ENCODE results near the gene RAD54L.

DNA sequence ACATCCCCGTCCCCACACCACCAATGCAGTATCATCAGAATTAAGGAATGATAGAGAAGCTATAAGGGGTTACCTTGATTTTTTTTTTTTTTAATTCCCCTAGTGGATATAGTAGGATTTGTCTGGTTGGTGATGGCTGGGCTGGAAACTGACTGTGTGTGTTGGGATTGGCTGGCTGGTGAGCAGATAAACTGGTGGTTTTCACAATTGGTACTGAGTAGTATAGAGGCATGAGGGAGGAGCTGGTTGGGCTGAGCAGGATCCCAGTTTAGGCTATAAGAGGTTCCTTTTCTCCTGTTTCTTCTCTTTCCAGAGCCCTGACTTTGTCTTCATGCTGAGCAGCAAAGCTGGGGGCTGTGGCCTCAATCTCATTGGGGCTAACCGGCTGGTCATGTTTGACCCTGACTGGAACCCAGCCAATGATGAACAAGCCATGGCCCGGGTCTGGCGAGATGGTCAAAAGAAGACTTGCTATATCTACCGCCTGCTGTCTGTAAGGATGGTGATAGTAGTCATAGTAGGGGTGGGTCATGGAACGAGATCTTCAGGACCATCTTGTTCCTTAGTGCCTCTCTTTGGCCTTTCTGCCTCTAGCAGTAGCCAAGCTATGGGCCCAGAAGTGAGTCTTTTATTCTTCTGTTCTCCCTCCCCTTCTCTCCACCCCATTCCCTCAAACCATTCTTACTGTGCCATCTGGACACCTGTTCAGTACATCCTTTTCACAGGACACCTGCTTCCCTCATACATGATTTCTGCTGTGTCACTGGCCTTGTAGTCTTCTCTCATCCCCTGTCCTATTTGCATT is 26.9 kb downstream of the RAD54L start:
- TF ChIP-seq CTCF (IDR thresholded peaks at IDR 0.05; ENCODE audit: low read depth, low read length) (no peak), MYC (IDR thresholded peaks at IDR 0.05; ENCODE audit: low read depth, low read length) (no peak), POLR2A (IDR thresholded peaks at IDR 0.05; ENCODE audit: extremely low read depth, insufficient read length) (no peak), MAX (IDR thresholded peaks at IDR 0.05; ENCODE audit: low read depth, low read length) (no peak)

Measured in NB4 (cell line).